GM12878 (cell line): ENCODE data around the gene GLRA1. TPM values are rescaled to one million over a fixed set of nuclear protein-coding genes. Genes with fewer than 3 reads are reported as not detected.

Experiments
- ATAC-seq: fragments of 200-7000 bp; cut with Tn5 transposase; 3 replicates; pipeline ENCODE4 v1.9.1; 2020; ENCODE audit warnings: mild to moderate bottlenecking, moderate library complexity
- BruUV-seq: library from RNA; stranded (reverse); fragments of 400-500 nt; replicated peaks from 2 replicates; lab custom pipeline; 2021; lab: Mats Ljungman, UMichigan
- CTCF ChIA-PET: fragments of 300-600 bp; sonication (Branson Sonifier 250); formaldehyde crosslinking; extraction: SDS; loops from one replicate; lab custom pipeline; 2021; ENCODE audit warnings: inconsistent platforms; lab: Yijun Ruan, JAX
- POLR2A ChIA-PET: fragments of 350-600 bp; formaldehyde crosslinking; extraction: SDS; loops from one replicate; lab custom pipeline; 2021; ENCODE audit warnings: inconsistent platforms; lab: Charles Lee
- RAD21 ChIA-PET: fragments of 300-600 bp; sonication (Branson Sonifier 250); formaldehyde crosslinking; loops from one replicate; lab custom pipeline; 2023; ENCODE audit warnings: antibody characterized with exemption; ENCODE audit not compliant: unreplicated experiment; lab: Charles Lee
- SMC1A ChIA-PET: fragments of 300-600 bp; sonication (Branson Sonifier 250); formaldehyde crosslinking; loops from one replicate; lab custom pipeline; 2023; ENCODE audit not compliant: unreplicated experiment, uncharacterized antibody; lab: Charles Lee
- DNase-seq: peaks from one replicate; pipeline ENCODE4 v3.0.0-alpha.2; 2011; ENCODE audit warnings: low read depth, low spot score
- FAIRE-seq: peaks from 3 replicates; lab custom pipeline; 2011; peaks lifted over from hg19 to GRCh38; lab: Jason Lieb, UNC
- H2AFZ ChIP-seq: 2 replicates; pipeline ENCODE4 v1.6.0; 2011; ENCODE audit warnings: low read depth, low read length, control low read depth; ENCODE audit not compliant: control insufficient read depth
- H3K27ac ChIP-seq: 2 replicates; pipeline ENCODE4 v1.5.1; 2011; ENCODE audit warnings: control low read depth; ENCODE audit not compliant: control insufficient read depth, insufficient read depth
- H3K27me3 ChIP-seq, 2 experiments: replicated peaks in 1 of 2; 2 replicates each; pipeline versions ENCODE4 v1.6.0 to v1.6.1; 2011; ENCODE audit warnings: low read length in 1 of 2; ENCODE audit not compliant: control insufficient read depth in 2 of 2, insufficient read depth in 2 of 2
- H3K36me3 ChIP-seq, 2 experiments: 2 replicates each; pipeline ENCODE4 v1.5.1; 2011; ENCODE audit warnings: low read length in 1 of 2; ENCODE audit not compliant: control insufficient read depth in 2 of 2, insufficient read depth in 2 of 2
- H3K4me1 ChIP-seq: 2 replicates; pipeline ENCODE4 v1.6.1; 2011; ENCODE audit warnings: mild to moderate bottlenecking, low read length, moderate library complexity, mixed read lengths; ENCODE audit not compliant: control insufficient read depth, insufficient read depth
- H3K4me2 ChIP-seq: 2 replicates; pipeline ENCODE4 v1.6.0; 2011; ENCODE audit warnings: control low read depth; ENCODE audit not compliant: control insufficient read depth, insufficient read depth
- H3K4me3 ChIP-seq: fragments of 200-600 bp; sonication (generic); 2 replicates; pipeline ENCODE4 v1.5.1; 2016
- H3K79me2 ChIP-seq: 2 replicates; pipeline ENCODE4 v1.6.0; 2011; ENCODE audit warnings: low read length; ENCODE audit not compliant: control insufficient read depth, insufficient read depth
- H3K9ac ChIP-seq: 2 replicates; pipeline ENCODE4 v1.8.0; 2011; ENCODE audit warnings: low read length, control low read depth, mixed read lengths; ENCODE audit not compliant: control insufficient read depth, insufficient read depth
- H3K9me3 ChIP-seq: replicated peaks from 3 replicates; pipeline ENCODE4 v1.5.1; 2011; ENCODE audit warnings: mild to moderate bottlenecking, low read length; ENCODE audit not compliant: control insufficient read depth, insufficient read depth
- H4K20me1 ChIP-seq: 2 replicates; pipeline ENCODE4 v1.6.0; 2011; ENCODE audit not compliant: control insufficient read depth, insufficient read depth
- BRCA1 ChIP-seq: IDR thresholded peaks from 2 replicates; pipeline ENCODE4 v1.6.1; 2011; ENCODE audit warnings: low read depth, low read length, improper control_type of control experiment
- E4F1 ChIP-seq: fragments of 450-650 bp; IDR thresholded peaks from 2 replicates; pipeline ENCODE4 v1.6.1; 2018; ENCODE audit warnings: borderline replicate concordance, mild to moderate bottlenecking; ENCODE audit not compliant: partially characterized antibody
- IKZF1 ChIP-seq: fragments of 450-650 bp; conservative IDR thresholded peaks from 2 replicates; pipeline ENCODE4 v1.6.1; 2017; ENCODE audit warnings: antibody characterized with exemption, mild to moderate bottlenecking
- JUND ChIP-seq: IDR thresholded peaks from 2 replicates; pipeline ENCODE4 v1.6.1; 2012; ENCODE audit warnings: low read depth, mild to moderate bottlenecking, low read length, improper control_type of control experiment, moderate library complexity
- POLR2A ChIP-seq: IDR thresholded peaks from 2 replicates; pipeline ENCODE4 v1.6.1; 2011; ENCODE audit warnings: low read depth, mild to moderate bottlenecking, low read length
- SUZ12 ChIP-seq: fragments of 200-600 bp; sonication (generic); IDR thresholded peaks from one replicate; pipeline ENCODE4 v1.6.1; 2018; ENCODE audit warnings: antibody characterized with exemption, mild to moderate bottlenecking; ENCODE audit not compliant: unreplicated experiment
- TCF7 ChIP-seq: IDR thresholded peaks from 2 replicates; pipeline ENCODE4 v1.6.1; 2014; ENCODE audit warnings: antibody characterized with exemption, borderline replicate concordance
- in situ Hi-C: fragments of 300-500 bp; cut with MboI; formaldehyde crosslinking; loops from 9 replicates; pipeline ENCODE4 v1.14.3; 2018; ENCODE audit warnings: mixed read lengths
- intact Hi-C: fragments of 100-400 bp; cut with micrococcal nuclease; formaldehyde crosslinking; loops from one replicate; pipeline ENCODE4 v1.14.2; 2022; ENCODE audit not compliant: unreplicated experiment
- polyA plus RNA-seq, 11 experiments: library from polyadenylated mRNA; depleted of rRNA in 4 of 11; unstranded in 6 of 11; stranded (reverse) in 5 of 11; fragments of >200 nt; fragmentation: Nextera tagmentation in 4 of 11; fragmentation: Illumina TruSeq in 1 of 11; extraction: Ambion mirVana in 4 of 11; extraction: Trizol in 1 of 11; gene quantifications; 1 replicate in 1 of 11; 2 replicates in 10 of 11; pipeline versions ENCODE4 v1.2.1 to v1.2.3, GENCODE V29; 2011 to 2016; ENCODE audit warnings: inconsistent platforms in 2 of 11, missing spikeins in 2 of 11, low read depth in 1 of 11
- total RNA-seq, 4 experiments: library from RNA; depleted of rRNA in 3 of 4; stranded (reverse); fragments of >200 nt in 3 of 4; fragmentation: Illumina TruSeq in 1 of 4; extraction: Trizol in 1 of 4; gene quantifications; 2 replicates each; pipeline versions ENCODE4 v1.2.1 to v1.2.3, GENCODE V29; 2013 to 2021

The GLRA1 gene
- total and polyA plus RNA-seq, 10 of the 15 experiments (the other 5 are each of a cell fraction or from before 2014, with no cell fraction given), result not detected

DNA sequence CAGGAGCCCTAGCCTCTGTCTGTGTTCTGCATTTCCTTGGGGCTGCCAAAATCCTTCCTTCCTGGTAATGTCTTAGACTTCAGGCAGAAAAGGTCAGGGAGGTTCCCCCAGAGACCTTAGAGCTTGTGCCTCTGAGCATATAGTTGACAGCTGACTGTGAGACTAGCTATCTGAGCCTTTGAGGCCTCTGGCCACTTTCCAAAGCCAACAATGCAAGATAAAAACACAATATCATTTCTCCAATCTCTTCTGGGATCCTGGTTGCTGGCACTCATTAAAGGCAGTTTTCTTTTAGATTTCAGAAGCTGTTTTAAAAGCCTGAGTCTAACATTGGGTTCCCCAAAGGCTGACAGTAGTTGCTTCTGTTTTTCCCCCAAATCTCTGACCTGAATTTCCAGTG is 13.2 kb upstream of the GLRA1 start:
- no peaks in the 10 kb centered on the region for H3K79me2 ChIP-seq
- intact Hi-C loops, result no loop called here
- no peak overlapping the region for H2AFZ ChIP-seq
- H3K4me3 ChIP-seq, result no peak overlapping the region
- H3K4me1 ChIP-seq, result no peaks in the 10 kb centered on the region
- no peak for ATAC-seq
- ChIA-PET SMC1A (interaction anchor here (1.1 kb wide), 1 partner anchor 112 kb away, joined by 3 read pairs; no protein-coding TSS in a partner anchor), POLR2A (no interaction called here), RAD21 (no interaction called here), CTCF (no interaction called here)
- H3K27ac ChIP-seq, result no peak overlapping the region
- no peak overlapping the region for H3K4me2 ChIP-seq
- no peaks in the 10 kb centered on the region for H3K36me3 ChIP-seq
- no peaks in the 10 kb centered on the region for H4K20me1 ChIP-seq
- H3K9me3 ChIP-seq, result no peaks in the 10 kb centered on the region; the same call in 2 of the 3 replicates
- H3K9ac ChIP-seq, result no peak overlapping the region
- no peak for FAIRE-seq
- in situ Hi-C loops, result no loop called here
- no peak for DNase-seq
- TF ChIP-seq SUZ12 (no peak), E4F1 (no peak), JUND (no peak), BRCA1 (no peak), IKZF1 (no peak), TCF7 (no peak), POLR2A (no peak)
- no peaks in the 10 kb centered on the region for H3K27me3 ChIP-seq
- BruUV-seq, result no TSS peak
